ENCODE measurements around the gene ITPR1.

The ITPR1 gene

DNA sequence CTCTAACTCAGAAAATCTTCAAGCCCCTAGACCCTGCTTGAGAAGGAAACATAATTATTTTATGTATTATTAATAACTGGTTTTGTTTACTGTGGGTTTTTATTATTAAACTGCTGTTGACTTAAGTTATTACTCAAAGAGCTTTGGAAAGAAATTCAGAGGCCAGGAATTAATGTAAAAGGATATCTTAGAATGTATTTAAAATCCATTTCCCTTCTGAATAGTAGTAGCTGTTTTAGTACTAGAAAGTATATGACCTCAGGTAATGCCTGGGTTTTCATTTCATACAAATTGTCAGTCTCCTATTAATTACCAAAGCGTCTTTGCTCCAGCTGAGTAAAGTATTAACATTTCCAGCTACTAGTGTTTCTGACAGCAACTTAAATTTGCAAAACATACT, 223.1 kb downstream of the ITPR1 start:
- H3K9me3 ChIP-seq (ENCODE audit: low read length), result no peaks in the 10 kb centered on the region
- no peak overlapping the region for H3K4me2 ChIP-seq (ENCODE audit: low read length)
- TF ChIP-seq, protein P1, sequence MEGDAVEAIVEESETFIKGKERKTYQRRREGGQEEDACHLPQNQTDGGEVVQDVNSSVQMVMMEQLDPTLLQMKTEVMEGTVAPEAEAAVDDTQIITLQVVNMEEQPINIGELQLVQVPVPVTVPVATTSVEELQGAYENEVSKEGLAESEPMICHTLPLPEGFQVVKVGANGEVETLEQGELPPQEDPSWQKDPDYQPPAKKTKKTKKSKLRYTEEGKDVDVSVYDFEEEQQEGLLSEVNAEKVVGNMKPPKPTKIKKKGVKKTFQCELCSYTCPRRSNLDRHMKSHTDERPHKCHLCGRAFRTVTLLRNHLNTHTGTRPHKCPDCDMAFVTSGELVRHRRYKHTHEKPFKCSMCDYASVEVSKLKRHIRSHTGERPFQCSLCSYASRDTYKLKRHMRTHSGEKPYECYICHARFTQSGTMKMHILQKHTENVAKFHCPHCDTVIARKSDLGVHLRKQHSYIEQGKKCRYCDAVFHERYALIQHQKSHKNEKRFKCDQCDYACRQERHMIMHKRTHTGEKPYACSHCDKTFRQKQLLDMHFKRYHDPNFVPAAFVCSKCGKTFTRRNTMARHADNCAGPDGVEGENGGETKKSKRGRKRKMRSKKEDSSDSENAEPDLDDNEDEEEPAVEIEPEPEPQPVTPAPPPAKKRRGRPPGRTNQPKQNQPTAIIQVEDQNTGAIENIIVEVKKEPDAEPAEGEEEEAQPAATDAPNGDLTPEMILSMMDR (IDR thresholded peaks at IDR 0.05; ENCODE audit: low read length), result no peak
- no peak for TF ChIP-seq EZH2 (IDR thresholded peaks at IDR 0.05; ENCODE audit: borderline replicate concordance, low read length)

GRCh38 chr3:4716706-4717362, 223.7 kb downstream of the ITPR1 start:
- no peaks in the 10 kb centered on the region for H3K9me3 ChIP-seq (ENCODE audit: low read length)
- TF ChIP-seq EZH2 (IDR thresholded peaks at IDR 0.05; ENCODE audit: borderline replicate concordance, low read length), result no peak
- TF ChIP-seq, protein P1 (IDR thresholded peaks at IDR 0.05; ENCODE audit: low read length), result no peak
- no peaks in the 10 kb centered on the region for H3F3A ChIP-seq (ENCODE audit: insufficient read depth, low read length)
- H2AFZ ChIP-seq (ENCODE audit: low read length), result no peak overlapping the region
- no peak overlapping the region for H3K4me2 ChIP-seq (ENCODE audit: low read length)
- H3K9ac ChIP-seq (ENCODE audit: low read length), result no peak overlapping the region
- no peaks in the 10 kb centered on the region for H4K20me1 ChIP-seq (ENCODE audit: insufficient read depth, low read length)
- H3K9me2 ChIP-seq (ENCODE audit: low read depth, low read length), result no peaks in the 10 kb centered on the region
- no peaks in the 10 kb centered on the region for H3K27me3 ChIP-seq (ENCODE audit: insufficient read depth, low read length)
- no peaks in the 10 kb centered on the region for H3K79me2 ChIP-seq (ENCODE audit: insufficient read depth, low read length)
- H3K4me1 ChIP-seq (ENCODE audit: insufficient read depth, low read length, severe bottlenecking), result no peaks in the 10 kb centered on the region
- H3K36me3 ChIP-seq (ENCODE audit: insufficient read depth, low read length), result no peaks in the 10 kb centered on the region
- no peak overlapping the region for H3K4me3 ChIP-seq (ENCODE audit: low read depth, low read length, poor library complexity, severe bottlenecking)
- H3K27ac ChIP-seq (ENCODE audit: low read depth, low read length, poor library complexity, severe bottlenecking), result no peak overlapping the region

More for the DNA sequence above, 223.1 kb downstream of the ITPR1 start:
- H2AFZ ChIP-seq (ENCODE audit: low read length), result no peak overlapping the region
- no peaks in the 10 kb centered on the region for H3K36me3 ChIP-seq (ENCODE audit: insufficient read depth, low read length)
- no peaks in the 10 kb centered on the region for H3K4me1 ChIP-seq (ENCODE audit: insufficient read depth, low read length, severe bottlenecking)
- H3K9me2 ChIP-seq (ENCODE audit: low read depth, low read length), result no peaks in the 10 kb centered on the region
- no peaks in the 10 kb centered on the region for H4K20me1 ChIP-seq (ENCODE audit: insufficient read depth, low read length)
- no peaks in the 10 kb centered on the region for H3K79me2 ChIP-seq (ENCODE audit: insufficient read depth, low read length)
- H3K9ac ChIP-seq (ENCODE audit: low read length), result no peak overlapping the region
- no peaks in the 10 kb centered on the region for H3K27me3 ChIP-seq (ENCODE audit: insufficient read depth, low read length)
- no peaks in the 10 kb centered on the region for H3F3A ChIP-seq (ENCODE audit: insufficient read depth, low read length)
- H3K4me3 ChIP-seq (ENCODE audit: low read depth, low read length, poor library complexity, severe bottlenecking), result no peak overlapping the region
- no peak overlapping the region for H3K27ac ChIP-seq (ENCODE audit: low read depth, low read length, poor library complexity, severe bottlenecking)

DNA sequence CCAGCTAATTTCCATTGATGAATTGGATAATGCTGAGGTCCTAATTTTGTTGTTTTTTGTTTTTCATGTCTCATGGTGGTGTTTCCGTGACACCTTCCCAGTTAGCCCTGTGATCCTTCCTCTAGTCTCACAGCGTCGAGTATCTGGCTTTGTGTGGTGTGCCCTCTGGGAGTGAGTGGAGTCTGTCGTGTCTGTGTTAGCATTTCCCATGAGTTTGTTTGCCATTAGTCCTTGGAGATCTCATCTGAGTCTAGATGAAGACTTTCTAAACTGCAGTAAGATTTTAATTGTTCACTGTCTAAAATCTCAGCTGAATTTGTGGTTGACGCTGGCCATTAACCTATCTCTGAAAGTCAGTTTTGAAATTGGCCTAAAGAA, 224.2 kb downstream of the ITPR1 start:
- Histone ChIP-seq H3K4me1 (ENCODE audit: insufficient read depth, low read length, severe bottlenecking) (no peaks in the 10 kb centered on the region), H4K20me1 (ENCODE audit: insufficient read depth, low read length) (no peaks in the 10 kb centered on the region), H2AFZ (ENCODE audit: low read length) (no peak overlapping the region), H3F3A (ENCODE audit: insufficient read depth, low read length) (no peaks in the 10 kb centered on the region), H3K9ac (ENCODE audit: low read length) (no peak overlapping the region), H3K27me3 (ENCODE audit: insufficient read depth, low read length) (no peaks in the 10 kb centered on the region), H3K36me3 (ENCODE audit: insufficient read depth, low read length) (no peaks in the 10 kb centered on the region), H3K27ac (ENCODE audit: low read depth, low read length, poor library complexity, severe bottlenecking) (no peak overlapping the region), H3K4me2 (ENCODE audit: low read length) (no peak overlapping the region), H3K9me3 (ENCODE audit: low read length) (no peaks in the 10 kb centered on the region), H3K9me2 (ENCODE audit: low read depth, low read length) (no peaks in the 10 kb centered on the region), H3K79me2 (ENCODE audit: insufficient read depth, low read length) (no peaks in the 10 kb centered on the region), H3K4me3 (ENCODE audit: low read depth, low read length, poor library complexity, severe bottlenecking) (no peak overlapping the region)
- TF ChIP-seq EZH2 (IDR thresholded peaks at IDR 0.05; ENCODE audit: borderline replicate concordance, low read length), result no peak
- TF ChIP-seq, protein P1 (IDR thresholded peaks at IDR 0.05; ENCODE audit: low read length), result no peak
